ENCODE data around the gene CLEC11A. TPM values are rescaled to one million over a fixed set of nuclear protein-coding genes. Genes with fewer than 3 reads are reported as not detected.
A peak's percentile ranks its signal among the peaks of the same experiment; 100 is the strongest.

CLEC11A gene
- total and polyA plus RNA-seq, 9 of the 15 experiments (the other 6 are each of a cell fraction or from before 2014, with no cell fraction given), result 0.39 to 43.9 (median 3.4) TPM

- TF ChIP-seq VEZF1 (CRISPR knock-in tag; IDR thresholded peaks at IDR 0.05), result peak; percentile 71
- no peak for TF ChIP-seq POLR3G (IDR thresholded peaks at IDR 0.05; ENCODE audit: extremely low read depth, insufficient read length, insufficient replicate concordance)
- TF ChIP-seq GABPA (tag; conservative IDR thresholded peaks at IDR 0.05; ENCODE audit: low read depth), result peak; percentile 81
- TF ChIP-seq POLR2G (IDR thresholded peaks at IDR 0.05; ENCODE audit: low read depth, low read length), result peak; percentile 85
- TF ChIP-seq OTX1 (CRISPR knock-in tag; IDR thresholded peaks at IDR 0.05), result 0 out of 2 replicates have a peak, but pooled peaks have one; percentile 55
- TF ChIP-seq SMAD4 (CRISPR knock-in tag; conservative IDR thresholded peaks at IDR 0.05), result no peak; the same call in 1 of the 2 replicates
- TF ChIP-seq NFYB (IDR thresholded peaks at IDR 0.05; ENCODE audit: extremely low read depth, insufficient read length), result peak; percentile 34
- TF ChIP-seq MAZ (CRISPR knock-in tag; conservative IDR thresholded peaks at IDR 0.05 in 1 of 2, IDR thresholded peaks at IDR 0.05 in 1 of 2), result peak in 1 of 2 experiments; percentile 71; a peak in 3 of 4 replicates
- TF ChIP-seq, protein P1, sequence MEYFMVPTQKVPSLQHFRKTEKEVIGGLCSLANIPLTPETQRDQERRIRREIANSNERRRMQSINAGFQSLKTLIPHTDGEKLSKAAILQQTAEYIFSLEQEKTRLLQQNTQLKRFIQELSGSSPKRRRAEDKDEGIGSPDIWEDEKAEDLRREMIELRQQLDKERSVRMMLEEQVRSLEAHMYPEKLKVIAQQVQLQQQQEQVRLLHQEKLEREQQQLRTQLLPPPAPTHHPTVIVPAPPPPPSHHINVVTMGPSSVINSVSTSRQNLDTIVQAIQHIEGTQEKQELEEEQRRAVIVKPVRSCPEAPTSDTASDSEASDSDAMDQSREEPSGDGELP (CRISPR knock-in tag; IDR thresholded peaks at IDR 0.05; ENCODE audit: borderline replicate concordance), result peak; percentile 92
- 0 out of 2 replicates have a peak, but pooled peaks have one; percentile 46 for TF ChIP-seq ZNF584 (CRISPR knock-in tag; IDR thresholded peaks at IDR 0.05; ENCODE audit: low read depth)
- TF ChIP-seq, protein P2, sequence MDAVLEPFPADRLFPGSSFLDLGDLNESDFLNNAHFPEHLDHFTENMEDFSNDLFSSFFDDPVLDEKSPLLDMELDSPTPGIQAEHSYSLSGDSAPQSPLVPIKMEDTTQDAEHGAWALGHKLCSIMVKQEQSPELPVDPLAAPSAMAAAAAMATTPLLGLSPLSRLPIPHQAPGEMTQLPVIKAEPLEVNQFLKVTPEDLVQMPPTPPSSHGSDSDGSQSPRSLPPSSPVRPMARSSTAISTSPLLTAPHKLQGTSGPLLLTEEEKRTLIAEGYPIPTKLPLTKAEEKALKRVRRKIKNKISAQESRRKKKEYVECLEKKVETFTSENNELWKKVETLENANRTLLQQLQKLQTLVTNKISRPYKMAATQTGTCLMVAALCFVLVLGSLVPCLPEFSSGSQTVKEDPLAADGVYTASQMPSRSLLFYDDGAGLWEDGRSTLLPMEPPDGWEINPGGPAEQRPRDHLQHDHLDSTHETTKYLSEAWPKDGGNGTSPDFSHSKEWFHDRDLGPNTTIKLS (IDR thresholded peaks at IDR 0.05; ENCODE audit: borderline replicate concordance, low read depth), result peak; percentile 65; the same call in 1 of the 2 replicates
- TF ChIP-seq PKNOX1 (IDR thresholded peaks at IDR 0.05), result peak; percentile 42; the same call in 1 of the 2 replicates
- TF ChIP-seq, protein P3, sequence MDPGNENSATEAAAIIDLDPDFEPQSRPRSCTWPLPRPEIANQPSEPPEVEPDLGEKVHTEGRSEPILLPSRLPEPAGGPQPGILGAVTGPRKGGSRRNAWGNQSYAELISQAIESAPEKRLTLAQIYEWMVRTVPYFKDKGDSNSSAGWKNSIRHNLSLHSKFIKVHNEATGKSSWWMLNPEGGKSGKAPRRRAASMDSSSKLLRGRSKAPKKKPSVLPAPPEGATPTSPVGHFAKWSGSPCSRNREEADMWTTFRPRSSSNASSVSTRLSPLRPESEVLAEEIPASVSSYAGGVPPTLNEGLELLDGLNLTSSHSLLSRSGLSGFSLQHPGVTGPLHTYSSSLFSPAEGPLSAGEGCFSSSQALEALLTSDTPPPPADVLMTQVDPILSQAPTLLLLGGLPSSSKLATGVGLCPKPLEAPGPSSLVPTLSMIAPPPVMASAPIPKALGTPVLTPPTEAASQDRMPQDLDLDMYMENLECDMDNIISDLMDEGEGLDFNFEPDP (CRISPR knock-in tag; IDR thresholded peaks at IDR 0.05), result peak; percentile 85; the same call in 1 of the 2 replicates
- 0 out of 2 replicates have a peak, but pooled peaks have one; percentile 23 for TF ChIP-seq SMARCA4 (IDR thresholded peaks at IDR 0.05)
- TF ChIP-seq POLR2AphosphoS2 (IDR thresholded peaks at IDR 0.05; ENCODE audit: low read length), result peak; percentile 91; the same call in 1 of the 2 replicates
- TF ChIP-seq NR1H2 (CRISPR knock-in tag; IDR thresholded peaks at IDR 0.05), result no peak
- TF ChIP-seq, protein P4, sequence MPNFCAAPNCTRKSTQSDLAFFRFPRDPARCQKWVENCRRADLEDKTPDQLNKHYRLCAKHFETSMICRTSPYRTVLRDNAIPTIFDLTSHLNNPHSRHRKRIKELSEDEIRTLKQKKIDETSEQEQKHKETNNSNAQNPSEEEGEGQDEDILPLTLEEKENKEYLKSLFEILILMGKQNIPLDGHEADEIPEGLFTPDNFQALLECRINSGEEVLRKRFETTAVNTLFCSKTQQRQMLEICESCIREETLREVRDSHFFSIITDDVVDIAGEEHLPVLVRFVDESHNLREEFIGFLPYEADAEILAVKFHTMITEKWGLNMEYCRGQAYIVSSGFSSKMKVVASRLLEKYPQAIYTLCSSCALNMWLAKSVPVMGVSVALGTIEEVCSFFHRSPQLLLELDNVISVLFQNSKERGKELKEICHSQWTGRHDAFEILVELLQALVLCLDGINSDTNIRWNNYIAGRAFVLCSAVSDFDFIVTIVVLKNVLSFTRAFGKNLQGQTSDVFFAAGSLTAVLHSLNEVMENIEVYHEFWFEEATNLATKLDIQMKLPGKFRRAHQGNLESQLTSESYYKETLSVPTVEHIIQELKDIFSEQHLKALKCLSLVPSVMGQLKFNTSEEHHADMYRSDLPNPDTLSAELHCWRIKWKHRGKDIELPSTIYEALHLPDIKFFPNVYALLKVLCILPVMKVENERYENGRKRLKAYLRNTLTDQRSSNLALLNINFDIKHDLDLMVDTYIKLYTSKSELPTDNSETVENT (CRISPR knock-in tag; IDR thresholded peaks at IDR 0.05), result 0 out of 2 replicates have a peak, but pooled peaks have one; percentile 69
Observed at GRCh38 chr19:50728084-50728737, 5.0 kb downstream of the CLEC11A start (continued).
